ENCODE results near the gene PDZRN4.
"Not testable (repeated sequence)": the region's sequence is repeated elsewhere in the genome, so short reads cannot be mapped to it uniquely, and the experiment has no call there.

Gene PDZRN4

DNA sequence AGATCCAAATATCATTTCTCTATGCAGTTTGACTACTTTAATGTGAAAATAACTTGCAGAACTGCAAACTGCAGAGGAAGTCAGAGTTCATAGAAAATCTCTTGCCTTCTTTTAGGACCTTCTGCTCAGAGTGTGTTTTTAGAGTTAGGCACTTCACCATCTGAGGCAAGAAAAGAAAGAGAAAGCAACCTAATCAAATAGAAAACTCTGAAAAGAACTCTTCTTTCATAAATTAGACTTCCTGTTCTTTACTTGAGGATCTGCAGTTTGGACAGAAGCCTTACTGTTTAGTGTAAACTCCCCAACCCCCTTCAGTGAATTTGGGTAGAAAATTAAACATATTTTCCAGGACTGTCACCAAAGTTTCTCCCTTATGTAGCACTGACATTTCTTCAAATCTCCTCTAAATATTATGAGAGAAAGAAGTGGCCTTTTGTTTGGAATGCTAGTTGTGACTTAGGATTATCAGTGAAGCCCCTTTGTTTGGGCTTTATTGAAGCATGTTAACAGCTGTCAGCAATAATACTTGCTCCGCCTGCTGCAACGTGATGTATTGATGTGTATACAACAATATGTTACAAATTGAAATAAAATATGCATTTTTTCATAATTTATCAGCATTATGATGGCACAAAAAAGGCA lies 99.5 kb downstream of the PDZRN4 start:
- no peak for DNase-seq

GRCh38 chr12:41288142-41288811 lies 100.2 kb downstream of the PDZRN4 start:
- no peak for DNase-seq

- DNase-seq: no peak
These were observed 101.4 kb downstream of the PDZRN4 start for GRCh38 chr12:41289501-41289900.

DNA sequence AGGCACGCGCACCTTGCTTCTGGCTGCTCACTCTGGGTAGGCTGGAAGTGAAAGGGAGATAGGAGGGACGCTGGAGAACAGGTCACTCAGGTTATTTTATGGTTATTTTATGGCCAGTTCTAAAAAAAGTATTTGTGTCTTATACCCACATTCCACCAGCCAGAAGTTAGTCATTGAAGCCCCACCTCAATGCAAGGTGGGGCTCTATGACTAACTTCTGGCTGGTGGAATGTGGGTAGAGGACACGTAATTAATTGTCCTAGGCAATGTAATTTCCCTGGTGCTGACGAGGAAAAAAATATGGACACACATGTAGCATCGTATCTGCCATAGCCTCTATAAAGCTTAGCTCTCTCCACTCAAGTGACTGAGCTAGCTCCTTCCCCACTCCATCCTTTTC lies 104.9 kb downstream of the PDZRN4 start:
- no peak for DNase-seq

GRCh38 chr12:41293461-41293860 lies 105.3 kb downstream of the PDZRN4 start:
- no peak for DNase-seq

DNA sequence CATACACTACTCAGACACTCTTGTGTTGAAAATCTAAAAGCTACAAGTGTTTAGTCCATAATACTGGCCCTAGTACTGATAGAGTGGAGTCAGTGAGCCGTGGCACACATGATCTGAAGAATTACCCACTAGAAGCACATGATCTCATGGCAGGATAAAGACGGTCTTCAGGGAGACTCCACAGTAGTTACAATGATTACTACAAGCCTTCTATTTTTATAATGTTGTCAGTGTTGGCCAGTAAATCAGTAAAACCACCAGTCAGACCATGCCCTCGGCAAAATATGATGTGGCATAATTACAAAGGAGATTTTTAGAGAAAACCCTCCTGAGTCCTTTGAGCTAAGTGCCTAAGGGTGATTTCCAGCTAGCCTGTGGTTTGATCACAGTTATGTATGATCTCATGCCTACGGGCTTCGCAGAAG lies 114.9 kb downstream of the PDZRN4 start:
- DNase-seq: no peak

DNA sequence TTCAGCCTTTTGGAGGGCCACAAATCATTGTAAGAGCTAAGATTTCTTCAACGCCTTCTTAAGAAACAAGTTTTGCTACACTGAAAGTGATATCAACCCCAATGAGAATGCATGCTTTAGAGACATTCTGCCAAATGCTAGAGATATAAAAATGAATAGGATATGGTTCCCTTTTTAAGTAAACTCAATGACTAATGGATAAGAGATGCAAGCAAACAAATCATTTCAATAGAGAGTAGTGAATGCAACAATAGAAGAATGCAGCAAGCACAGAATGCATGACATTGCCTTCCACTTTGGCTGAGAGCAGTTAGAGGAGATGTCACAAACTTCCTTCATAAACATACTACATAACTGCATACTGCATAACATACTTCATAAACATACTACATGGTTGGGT lies 116.4 kb downstream of the PDZRN4 start:
- DNase-seq: no peak

DNA sequence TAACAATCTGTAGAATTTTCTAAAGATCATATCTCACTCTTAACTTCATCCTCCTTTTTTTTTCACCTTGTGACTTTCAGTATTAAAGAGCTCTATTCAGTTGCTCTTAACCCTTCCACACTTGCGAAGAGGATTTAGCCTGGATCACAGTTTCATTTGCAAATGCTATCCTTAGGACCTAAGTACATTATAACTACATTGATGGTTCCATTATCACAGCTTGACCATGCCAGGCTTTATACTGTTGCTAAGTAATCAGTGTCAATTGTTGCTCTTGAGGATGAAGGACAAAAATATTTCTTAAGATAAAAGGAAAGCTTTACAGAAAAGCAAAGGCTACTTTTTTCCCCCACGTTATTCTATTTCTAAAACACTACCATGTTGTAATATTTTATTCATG lies 122.2 kb downstream of the PDZRN4 start:
- no peak for DNase-seq

GRCh38 chr12:41311883-41312282 lies 123.8 kb downstream of the PDZRN4 start:
- no peak for DNase-seq

DNA sequence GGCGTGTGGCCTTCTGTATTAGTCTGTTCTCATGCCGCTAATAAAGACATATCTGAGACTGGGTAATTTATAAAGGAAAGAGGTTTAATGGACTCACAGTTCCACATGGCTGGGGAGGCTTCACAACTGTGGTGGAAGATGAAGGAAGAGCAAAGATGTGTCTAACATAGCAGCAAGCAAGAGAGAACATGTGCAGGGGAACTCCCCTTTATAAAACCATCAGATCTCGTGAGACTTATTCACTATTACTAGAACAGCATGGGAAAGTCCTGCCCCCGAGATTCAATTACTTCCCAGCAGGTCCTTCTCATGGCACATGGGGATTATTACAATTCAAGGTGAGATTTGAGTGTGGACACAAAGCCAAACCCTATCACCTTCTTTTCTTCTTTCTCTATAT lies 124.3 kb downstream of the PDZRN4 start:
- DNase-seq: not testable (repeated sequence)

DNA sequence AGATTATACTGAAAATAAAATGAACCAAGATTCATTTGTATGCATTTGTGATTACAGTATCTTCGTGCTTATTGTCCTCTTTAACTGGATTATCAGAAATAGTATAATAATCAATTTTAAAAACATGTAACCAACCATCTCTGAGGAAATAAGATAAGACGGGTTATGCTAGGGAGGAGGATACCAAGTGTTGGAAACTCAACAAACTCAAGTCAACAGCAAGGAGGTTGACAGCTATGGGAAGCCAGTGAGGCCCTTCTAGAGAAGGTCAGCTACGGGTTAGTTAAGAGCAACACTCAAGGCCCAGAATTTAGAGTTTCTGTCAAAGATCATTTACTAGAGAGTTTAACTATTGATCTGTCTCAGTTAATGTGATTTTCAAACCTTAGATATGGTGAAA lies 137.2 kb downstream of the PDZRN4 start:
- DNase-seq: no peak

GRCh38 chr12:41327096-41327895 lies 139.2 kb downstream of the PDZRN4 start:
- no peak for DNase-seq

DNA sequence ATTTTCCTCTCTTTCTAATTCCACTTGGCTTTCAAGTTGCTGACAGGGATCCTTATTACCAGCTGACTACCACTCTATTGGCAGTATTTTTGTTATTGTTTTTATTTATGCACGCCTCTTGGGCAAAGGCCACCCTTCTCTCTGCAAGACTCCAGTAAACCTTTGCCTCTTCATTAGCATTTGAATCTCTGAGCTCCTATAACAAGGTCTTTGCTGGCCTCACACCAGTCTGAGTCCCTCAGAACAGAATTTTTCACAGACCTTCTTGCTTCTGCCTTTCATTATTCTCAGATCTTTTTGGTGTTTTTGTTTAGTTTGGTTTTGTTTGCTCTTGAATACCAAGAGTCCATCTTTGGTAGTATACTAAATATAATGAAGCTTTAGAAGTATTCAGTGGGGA lies 145.9 kb downstream of the PDZRN4 start:
- no peak for DNase-seq

- no peak for DNase-seq
These were observed 146.3 kb downstream of the PDZRN4 start for GRCh38 chr12:41334390-41334789.

GRCh38 chr12:41336041-41336549 lies 148.0 kb downstream of the PDZRN4 start:
- no peak for DNase-seq

GRCh38 chr12:41339784-41340183 lies 151.7 kb downstream of the PDZRN4 start:
- DNase-seq: no peak

GRCh38 chr12:41344776-41345470 lies 156.8 kb downstream of the PDZRN4 start:
- no peak for DNase-seq

DNA sequence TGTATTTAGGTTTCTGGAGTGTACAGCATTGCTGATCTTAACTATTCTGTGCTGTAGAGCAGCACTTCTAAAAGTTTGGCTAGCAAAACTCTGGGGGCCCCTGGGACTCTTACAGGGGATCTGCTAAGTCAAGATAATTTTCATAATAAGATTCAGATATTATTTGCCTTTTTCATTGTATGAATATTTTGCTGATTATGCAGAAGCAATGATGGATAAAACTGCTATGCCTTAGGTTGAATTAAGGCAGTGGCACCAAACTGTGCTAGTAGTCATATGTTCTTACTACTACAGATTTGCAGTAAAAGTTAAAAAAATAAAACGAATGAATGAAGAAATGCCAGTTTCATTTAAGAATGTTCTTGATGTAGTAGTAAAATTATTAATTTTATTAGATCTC lies 160.1 kb downstream of the PDZRN4 start:
- no peak for DNase-seq

DNA sequence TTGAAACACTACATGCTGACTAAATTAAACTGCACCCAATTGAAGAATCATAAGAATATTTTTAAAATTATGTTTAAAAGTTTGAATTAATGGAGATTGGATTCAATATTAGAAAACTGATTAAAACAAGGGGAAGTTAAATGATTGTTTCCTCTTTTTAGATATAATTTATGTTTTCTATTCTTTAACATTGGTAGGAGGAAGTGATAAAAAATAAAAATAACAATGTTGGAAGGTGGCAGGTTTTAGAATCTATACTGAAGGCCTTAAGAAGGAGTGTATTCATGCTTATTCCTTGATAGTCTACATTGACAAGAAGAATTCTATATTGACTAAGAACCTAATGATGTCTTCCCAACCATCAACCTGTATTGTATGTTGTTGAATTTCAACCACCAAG lies 168.1 kb downstream of the PDZRN4 start:
- DNase-seq: no peak

- DNase-seq: no peak
These were observed 173.6 kb downstream of the PDZRN4 start for GRCh38 chr12:41361738-41362137.

- DNase-seq: no peak
These were observed 174.4 kb downstream of the PDZRN4 start for GRCh38 chr12:41362510-41362909.

GRCh38 chr12:41362931-41363330 lies 174.8 kb downstream of the PDZRN4 start:
- DNase-seq: no peak

DNA sequence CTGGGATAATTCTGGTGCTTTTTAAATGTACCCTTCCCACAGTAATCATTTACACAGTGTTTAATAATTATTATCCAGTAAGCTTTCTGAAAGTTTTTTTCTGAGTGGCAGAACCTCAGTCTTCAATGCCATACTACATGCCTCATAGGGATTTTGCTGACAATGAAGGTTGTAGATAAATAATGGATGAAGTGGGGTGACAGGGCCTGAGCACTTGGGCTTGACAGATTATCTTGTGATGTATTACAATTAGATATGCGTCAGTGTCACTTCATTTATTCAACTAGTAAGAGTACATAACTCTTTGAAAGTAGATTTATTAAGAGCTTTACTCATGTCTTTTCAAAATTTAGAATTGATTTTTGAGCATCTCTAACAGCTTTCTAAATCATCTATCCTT lies 176.1 kb downstream of the PDZRN4 start:
- DNase-seq: no peak

Measured in CD4-positive, alpha-beta T cell treated with Interleukin-15 for 1 hour (primary cell).